ENCODE measurements around the gene DNAJC3.

GRCh38 chr13:95650696-95651095 lies 26.2 kb upstream of the DNAJC3 start:
- no peak for TF ChIP-seq ZNF274 (IDR thresholded peaks at IDR 0.05; ENCODE audit: low read depth, low read length)
- no peak for TF ChIP-seq YY1 (IDR thresholded peaks at IDR 0.05; ENCODE audit: insufficient read depth, insufficient read length)
